Mucosa of rectum (tissue), 2 donors: Measurements from ENCODE around the gene SIPA1L3.
A peak's percentile ranks its signal among the peaks of the same experiment; 100 is the strongest.

ENCODE experiments used
- H3K27ac ChIP-seq, 2 donors: one replicate each; pipeline ENCODE4 v1.7.0; 2013; ENCODE audit warnings: inconsistent platforms in 2 of 2, low read depth in 2 of 2, low read length in 2 of 2
- H3K27me3 ChIP-seq, 2 donors: one replicate each; pipeline ENCODE4 v1.7.0; 2013; ENCODE audit warnings: low read length in 2 of 2; ENCODE audit not compliant: control insufficient read depth in 2 of 2, insufficient read depth in 2 of 2
- H3K36me3 ChIP-seq, 2 donors: one replicate each; pipeline ENCODE4 v1.7.0; 2013; ENCODE audit warnings: low read length in 2 of 2; ENCODE audit not compliant: control insufficient read depth in 2 of 2, insufficient read depth in 2 of 2
- H3K4me1 ChIP-seq, 2 donors: one replicate each; pipeline ENCODE4 v1.7.0; 2013; ENCODE audit warnings: low read length in 2 of 2, mild to moderate bottlenecking in 1 of 2; ENCODE audit not compliant: control insufficient read depth in 2 of 2, insufficient read depth in 2 of 2
- H3K4me3 ChIP-seq, 2 donors: one replicate each; pipeline ENCODE4 v1.7.0; 2013; ENCODE audit warnings: low read length in 2 of 2
- H3K9ac ChIP-seq, 2 donors: one replicate each; pipeline ENCODE4 v1.7.0; 2013; ENCODE audit warnings: low read length in 2 of 2, low read depth in 1 of 2, mild to moderate bottlenecking in 1 of 2
- H3K9me3 ChIP-seq, 2 donors: one replicate each; pipeline ENCODE4 v1.7.0; 2013; ENCODE audit warnings: low read length in 2 of 2; ENCODE audit not compliant: control insufficient read depth in 2 of 2
- donor health status: healthy.
- donor health status: Normal muscosa, but diverticular disease.

Gene SIPA1L3

GRCh38 chr19:37930416-37930815 is 23.4 kb downstream of the SIPA1L3 start:
- Histone ChIP-seq H3K4me3 (no peak overlapping the region), H3K4me1 (peaks cover 32 to 55% of the 10 kb centered on the region in 2 donors), H3K9ac (no peak overlapping the region), H3K9me3 (no peaks in the 10 kb centered on the region), H3K27me3 (no peaks in the 10 kb centered on the region), H3K27ac (no peak overlapping the region), H3K36me3 (peaks cover 0 to 5% of the 10 kb centered on the region in 2 donors)

- Histone ChIP-seq H3K36me3 (no peaks in the 10 kb centered on the region), H3K4me1 (peaks cover 37 to 72% of the 10 kb centered on the region in 2 donors), H3K27me3 (no peaks in the 10 kb centered on the region), H3K9ac (peak overlapping the region; percentile 65 to 76), H3K4me3 (peak overlapping the region; percentile 76 to 80), H3K9me3 (no peaks in the 10 kb centered on the region), H3K27ac (peak overlapping the region; percentile 89 to 94)
Measured at GRCh38 chr19:37931881-37932655, 25.1 kb downstream of the SIPA1L3 start.

DNA sequence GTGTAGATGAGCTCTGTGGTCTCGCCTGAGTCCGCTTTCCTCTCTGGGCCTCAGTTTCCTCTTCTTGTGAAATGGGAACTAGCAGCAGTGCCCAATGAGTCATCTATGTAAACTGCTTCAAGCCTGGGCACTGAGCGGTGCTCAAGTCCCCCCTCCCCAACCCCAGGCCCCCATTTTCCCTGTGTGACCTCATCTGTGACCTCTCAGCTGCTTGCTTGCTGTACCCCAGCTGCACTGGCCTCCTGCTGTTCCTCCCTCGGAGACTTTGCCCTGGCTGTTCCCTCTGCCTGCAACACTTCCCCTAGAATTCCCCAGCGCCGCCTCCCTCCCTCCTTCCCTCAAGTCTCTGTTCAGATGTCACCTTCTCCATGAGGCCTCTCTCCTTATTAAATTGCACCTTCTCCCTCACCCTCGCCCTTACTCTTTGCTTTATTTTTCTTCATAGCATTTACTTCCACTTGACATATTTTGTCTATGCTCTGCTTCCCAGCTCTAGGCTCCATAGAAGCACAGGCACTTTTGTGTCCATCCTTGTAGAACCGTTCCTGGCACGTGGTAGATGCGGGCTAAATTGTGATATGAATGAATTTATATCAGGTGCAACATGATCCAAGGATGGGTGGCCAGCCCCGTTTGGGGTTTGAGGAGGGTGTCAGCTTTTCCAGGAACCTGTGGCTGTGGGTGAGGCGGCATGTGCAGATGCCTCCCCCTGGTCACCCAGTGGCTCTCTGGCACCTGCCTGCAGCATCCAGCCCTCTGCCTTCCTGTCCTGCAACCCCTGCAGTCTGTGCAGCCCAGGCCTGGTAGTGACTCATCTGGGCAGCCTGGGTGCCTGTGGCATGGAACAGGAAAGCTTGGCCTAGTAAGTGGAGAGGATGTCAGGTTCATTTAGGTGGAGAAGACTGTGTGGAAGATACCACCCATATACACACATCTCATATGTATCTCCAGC is 26.3 kb downstream of the SIPA1L3 start:
- Histone ChIP-seq H3K4me3 (peak overlapping the region; percentile 76 to 80), H3K9me3 (no peaks in the 10 kb centered on the region), H3K9ac (peak overlapping the region; percentile 65 to 76), H3K27me3 (no peaks in the 10 kb centered on the region), H3K4me1 (peaks cover 40 to 79% of the 10 kb centered on the region in 2 donors), H3K36me3 (no peaks in the 10 kb centered on the region), H3K27ac (peak overlapping the region; percentile 89 to 94)

DNA sequence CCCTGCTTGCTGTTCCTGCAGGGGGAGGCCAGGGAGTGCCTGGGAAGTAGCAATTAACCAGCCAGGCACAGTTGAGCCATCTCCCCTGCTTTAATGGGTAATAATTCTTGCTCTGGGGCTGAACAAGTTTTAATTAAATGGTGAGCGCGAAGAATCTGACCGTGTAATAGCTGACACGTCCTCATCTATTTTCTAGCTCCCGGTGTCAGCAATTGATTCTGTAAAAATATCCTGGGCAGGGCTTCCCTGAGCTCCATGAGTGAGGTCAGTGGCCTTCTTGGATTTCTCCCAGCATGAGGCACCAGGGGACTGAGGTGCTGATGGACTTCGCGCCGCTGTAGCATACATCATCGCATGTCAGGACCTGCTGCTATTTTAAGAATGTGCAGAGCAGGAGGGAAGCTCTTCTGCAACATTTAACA is 26.9 kb downstream of the SIPA1L3 start:
- Histone ChIP-seq H3K27me3 (no peaks in the 10 kb centered on the region), H3K9me3 (no peaks in the 10 kb centered on the region), H3K9ac (peak overlapping the region in 1 of 2 donors; percentile 23), H3K36me3 (no peaks in the 10 kb centered on the region), H3K4me1 (peaks cover 40 to 74% of the 10 kb centered on the region in 2 donors), H3K4me3 (peak overlapping the region; percentile 76 to 80), H3K27ac (peak overlapping the region; percentile 89 to 94)

- Histone ChIP-seq H3K36me3 (no peaks in the 10 kb centered on the region), H3K4me1 (peaks cover 39 to 79% of the 10 kb centered on the region in 2 donors), H3K27me3 (no peaks in the 10 kb centered on the region), H3K9me3 (no peaks in the 10 kb centered on the region), H3K27ac (peak overlapping the region; percentile 59 to 64), H3K4me3 (peak overlapping the region; percentile 14 to 22), H3K9ac (peak overlapping the region in 1 of 2 donors; percentile 8)
Measured at GRCh38 chr19:37935341-37935740, 28.3 kb downstream of the SIPA1L3 start.

DNA sequence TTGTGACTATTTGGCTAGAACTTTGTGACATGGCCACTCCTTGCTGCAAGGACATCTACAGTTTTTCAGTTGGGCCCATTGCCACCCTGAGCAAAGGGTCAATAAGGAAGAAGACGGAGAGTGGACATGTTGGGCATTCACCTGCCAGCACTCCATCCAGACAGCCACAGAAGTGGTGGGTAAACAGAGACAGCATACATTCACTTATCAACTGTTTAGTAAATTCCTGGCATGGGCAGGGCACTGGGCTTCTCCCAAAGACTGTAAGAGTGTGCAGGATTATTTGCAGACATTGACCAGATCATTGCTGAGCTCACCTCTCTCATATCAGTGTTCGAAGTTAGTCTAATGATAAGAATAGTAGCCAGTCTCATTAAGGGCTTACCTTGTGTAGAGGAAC is 29.2 kb downstream of the SIPA1L3 start:
- Histone ChIP-seq H3K36me3 (no peaks in the 10 kb centered on the region), H3K9me3 (no peaks in the 10 kb centered on the region), H3K4me1 (peaks cover 42 to 79% of the 10 kb centered on the region in 2 donors), H3K27ac (peak overlapping the region; percentile 59 to 64), H3K4me3 (peak overlapping the region; percentile 32 to 35), H3K27me3 (no peaks in the 10 kb centered on the region), H3K9ac (peak overlapping the region in 1 of 2 donors; percentile 8)

- Histone ChIP-seq H3K27ac (peak overlapping the region; percentile 59 to 64), H3K4me1 (peaks cover 38 to 79% of the 10 kb centered on the region in 2 donors)
Measured at GRCh38 chr19:37936886-37937285, 29.9 kb downstream of the SIPA1L3 start.

DNA sequence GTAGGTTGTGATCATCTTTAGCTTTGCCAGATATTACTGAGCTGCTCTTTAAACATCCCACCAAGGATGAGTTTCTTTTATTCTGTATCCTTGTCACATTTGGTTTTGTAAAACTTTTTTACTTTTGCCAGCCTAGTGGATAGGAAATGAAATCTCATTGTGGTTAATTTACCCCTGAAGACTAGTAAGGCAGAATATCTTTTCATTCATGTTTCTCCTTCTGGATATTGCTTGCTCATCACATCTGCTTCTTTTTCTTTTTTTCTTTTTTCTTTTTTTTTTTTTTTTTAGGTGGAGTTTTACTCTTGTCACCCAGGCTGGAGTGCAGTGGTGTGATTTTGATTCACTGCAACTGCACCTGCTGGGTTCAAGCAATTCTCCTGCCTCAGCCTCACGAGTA is 31.3 kb downstream of the SIPA1L3 start:
- no peaks in the 10 kb centered on the region for H3K9me3 ChIP-seq
- H3K9ac ChIP-seq = no peak overlapping the region
- H3K4me1 ChIP-seq = peaks cover 38 to 83% of the 10 kb centered on the region in 2 donors
- peaks cover 0 to 2% of the 10 kb centered on the region in 2 donors for H3K36me3 ChIP-seq
- peak overlapping the region in 1 of 2 donors; percentile 23 for H3K27ac ChIP-seq
- no peak overlapping the region for H3K4me3 ChIP-seq
- no peaks in the 10 kb centered on the region for H3K27me3 ChIP-seq

More at GRCh38 chr19:37936886-37937285, 29.9 kb downstream of the SIPA1L3 start:
- no peak overlapping the region for H3K9ac ChIP-seq
- no peaks in the 10 kb centered on the region for H3K36me3 ChIP-seq
- H3K27me3 ChIP-seq = no peaks in the 10 kb centered on the region
- H3K9me3 ChIP-seq = no peaks in the 10 kb centered on the region
- peak overlapping the region in 1 of 2 donors; percentile 32 for H3K4me3 ChIP-seq

- Histone ChIP-seq H3K4me1 (peaks cover 29 to 74% of the 10 kb centered on the region in 2 donors), H3K4me3 (peak overlapping the region; percentile 39 to 44), H3K27me3 (no peaks in the 10 kb centered on the region), H3K9me3 (no peaks in the 10 kb centered on the region), H3K27ac (peak overlapping the region; percentile 77 to 78), H3K9ac (peak overlapping the region; percentile 6 to 14), H3K36me3 (peaks cover 0 to 2% of the 10 kb centered on the region in 2 donors)
Measured at GRCh38 chr19:37941782-37942515, 34.9 kb downstream of the SIPA1L3 start.
